Transverse colon (tissue), 4 donors: Measurements from ENCODE around the gene INO80D.

ENCODE experiments used
- POLR2AphosphoS5 ChIP-seq, 3 donors: sonication (generic); formaldehyde crosslinking; IDR thresholded peaks; one replicate each; pipeline ENCODE4 v1.6.1; 2016; ENCODE audit warnings: antibody characterized with exemption in 3 of 3
- TF ChIP-seq, protein P1 (sequence below), 5 experiments: fragments of 200-600 bp in 3 of 5; fragments of 450-650 bp in 2 of 5; sonication (generic) in 3 of 5; IDR thresholded peaks; 1 replicate in 2 of 5; 2 replicates in 3 of 5; pipeline ENCODE4 v1.5.1; 2016 to 2017; ENCODE audit warnings: antibody characterized with exemption in 5 of 5, inconsistent platforms in 3 of 5, mild to moderate bottlenecking in 2 of 5, moderate library complexity in 1 of 5

DNA sequence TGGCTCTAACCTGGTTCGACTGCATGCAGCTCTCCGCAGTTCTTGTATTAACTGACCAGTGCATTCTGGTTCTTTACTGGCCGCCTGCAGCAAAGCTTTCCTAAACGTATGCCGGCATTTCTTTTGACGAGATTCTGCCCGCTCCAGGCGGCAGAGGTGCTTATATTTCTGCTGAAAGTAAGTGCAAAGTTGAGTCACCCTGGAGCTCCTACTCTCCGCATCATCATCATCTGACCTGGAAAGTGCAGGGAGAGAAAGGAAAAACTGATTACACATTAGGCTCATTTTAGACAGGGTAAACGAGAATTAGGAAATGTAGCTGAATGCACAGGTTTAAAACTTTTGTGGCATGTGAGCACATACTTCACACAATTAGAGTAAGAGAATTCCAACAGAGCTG lies 57.9 kb downstream of the INO80D start:
- TF ChIP-seq, protein P1, sequence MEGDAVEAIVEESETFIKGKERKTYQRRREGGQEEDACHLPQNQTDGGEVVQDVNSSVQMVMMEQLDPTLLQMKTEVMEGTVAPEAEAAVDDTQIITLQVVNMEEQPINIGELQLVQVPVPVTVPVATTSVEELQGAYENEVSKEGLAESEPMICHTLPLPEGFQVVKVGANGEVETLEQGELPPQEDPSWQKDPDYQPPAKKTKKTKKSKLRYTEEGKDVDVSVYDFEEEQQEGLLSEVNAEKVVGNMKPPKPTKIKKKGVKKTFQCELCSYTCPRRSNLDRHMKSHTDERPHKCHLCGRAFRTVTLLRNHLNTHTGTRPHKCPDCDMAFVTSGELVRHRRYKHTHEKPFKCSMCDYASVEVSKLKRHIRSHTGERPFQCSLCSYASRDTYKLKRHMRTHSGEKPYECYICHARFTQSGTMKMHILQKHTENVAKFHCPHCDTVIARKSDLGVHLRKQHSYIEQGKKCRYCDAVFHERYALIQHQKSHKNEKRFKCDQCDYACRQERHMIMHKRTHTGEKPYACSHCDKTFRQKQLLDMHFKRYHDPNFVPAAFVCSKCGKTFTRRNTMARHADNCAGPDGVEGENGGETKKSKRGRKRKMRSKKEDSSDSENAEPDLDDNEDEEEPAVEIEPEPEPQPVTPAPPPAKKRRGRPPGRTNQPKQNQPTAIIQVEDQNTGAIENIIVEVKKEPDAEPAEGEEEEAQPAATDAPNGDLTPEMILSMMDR (IDR thresholded peaks at IDR 0.05): no peak
- TF ChIP-seq POLR2AphosphoS5 (IDR thresholded peaks at IDR 0.05): no peak
